Sigmoid colon (tissue), 7 donors: ENCODE measurements around the gene TECPR2. TPM values are rescaled to one million over a fixed set of nuclear protein-coding genes. Genes with fewer than 3 reads are reported as not detected.

Source experiments
- DNase-seq: peaks from one replicate; pipeline ENCODE4 v3.0.0-alpha.2; 2019
- H3K27ac ChIP-seq, 4 donors: fragments of 200-600 bp; sonication (generic); one replicate each; pipeline ENCODE4 v1.5.1; 2016 to 2019; ENCODE audit warnings: mild to moderate bottlenecking in 1 of 4
- H3K27me3 ChIP-seq, 3 donors: fragments of 200-600 bp; sonication (generic); one replicate each; pipeline ENCODE4 v1.5.1; 2019; ENCODE audit warnings: mild to moderate bottlenecking in 1 of 3
- H3K36me3 ChIP-seq, 4 donors: fragments of 200-600 bp; sonication (generic); one replicate each; pipeline ENCODE4 v1.5.1; 2016 to 2019
- H3K4me1 ChIP-seq, 4 donors: fragments of 200-600 bp; sonication (generic); one replicate each; pipeline ENCODE4 v1.5.1; 2017 to 2019
- H3K4me3 ChIP-seq, 4 donors: fragments of 200-600 bp; sonication (generic); one replicate each; pipeline ENCODE4 v1.5.1; 2017 to 2019; ENCODE audit warnings: mild to moderate bottlenecking in 2 of 4, moderate library complexity in 1 of 4
- H3K9me3 ChIP-seq, 4 donors: fragments of 200-600 bp in 3 of 4; sonication (generic) in 3 of 4; one replicate each; pipeline versions ENCODE4 v1.5.1 to v1.6.1; 2013 to 2019
- CTCF ChIP-seq, 4 experiments: fragments of 450-650 bp in 3 of 4; fragments of 200-600 bp in 1 of 4; IDR thresholded peaks; one replicate each; pipeline ENCODE4 v1.5.1; 2016 to 2019; ENCODE audit warnings: antibody characterized with exemption in 4 of 4, mild to moderate bottlenecking in 3 of 4, moderate library complexity in 2 of 4
- EP300 ChIP-seq, 4 donors: sonication (generic); formaldehyde crosslinking; IDR thresholded peaks; one replicate each; pipeline ENCODE4 v1.6.1; 2017; ENCODE audit warnings: antibody characterized with exemption in 4 of 4
- POLR2A ChIP-seq, 2 donors: fragments of 450-650 bp; IDR thresholded peaks; one replicate each; pipeline ENCODE4 v1.6.1; 2016; ENCODE audit warnings: antibody characterized with exemption in 2 of 2, mild to moderate bottlenecking in 2 of 2, moderate library complexity in 2 of 2
- POLR2AphosphoS5 ChIP-seq, 4 donors: sonication (generic); formaldehyde crosslinking; IDR thresholded peaks; one replicate each; pipeline ENCODE4 v1.6.1; 2017; ENCODE audit warnings: antibody characterized with exemption in 4 of 4
- WGBS, 2 donors: extraction: QIAGEN DNeasy Blood & Tissue Kit; methylation state at CpG; one replicate each; pipeline ENCODE4 v1.1.7; 2013; 5-methylcytosine and 5-hydroxymethylcytosine counted together
- intact Hi-C: fragments of 100-400 bp; cut with DNase I; formaldehyde crosslinking; loops from one replicate; pipeline ENCODE4 v1.15.1; 2023
- polyA plus RNA-seq, 3 donors: library from polyadenylated mRNA; stranded (reverse); fragments of 200-250 nt; gene quantifications; one replicate each; pipeline ENCODE4 v1.2.3, GENCODE V29; 2013
- total RNA-seq, 4 donors: library from RNA; depleted of rRNA; stranded (reverse); fragments of >200 nt; gene quantifications; one replicate each; pipeline ENCODE4 v1.1.0, GENCODE V29; 2016
- donor health status: healthy with polysubstance abuse.
- donor health status: Bipolar disorder and iron deficiency.
- donor health status: healthy.

TECPR2 gene
- total and polyA plus RNA-seq, 7 donors = 2.1 to 51.0 (median 15.3) TPM

- no peak overlapping the region for H3K27ac ChIP-seq
- DNase-seq = peak; percentile 30
- H3K27me3 ChIP-seq = no peaks in the 10 kb centered on the region
- peaks cover 14 to 100% (median 70%) of the 10 kb centered on the region in 4 donors for H3K36me3 ChIP-seq
- H3K4me1 ChIP-seq = no peaks in the 10 kb centered on the region
- no peak overlapping the region for H3K4me3 ChIP-seq
- WGBS, 2 donors = 93% methylated on average over 7 of the region's 7 CpGs
- intact Hi-C loops = no loop called here
- TF ChIP-seq POLR2AphosphoS5 (IDR thresholded peaks at IDR 0.05) (no peak), POLR2A (IDR thresholded peaks at IDR 0.05) (no peak), CTCF (IDR thresholded peaks at IDR 0.05) (no peak), EP300 (IDR thresholded peaks at IDR 0.05) (no peak)
- H3K9me3 ChIP-seq = no peaks in the 10 kb centered on the region
These were observed 82.3 kb downstream of the TECPR2 start for GRCh38 chr14:102445066-102445465.

GRCh38 chr14:102445641-102446040 lies 82.9 kb downstream of the TECPR2 start:
- no peaks in the 10 kb centered on the region for H3K4me1 ChIP-seq
- TF ChIP-seq POLR2A (IDR thresholded peaks at IDR 0.05) (no peak), CTCF (IDR thresholded peaks at IDR 0.05) (no peak), EP300 (IDR thresholded peaks at IDR 0.05) (no peak), POLR2AphosphoS5 (IDR thresholded peaks at IDR 0.05) (no peak)
- H3K27ac ChIP-seq = no peak overlapping the region
- DNase-seq = peak; percentile 35
- H3K36me3 ChIP-seq = peaks cover 16 to 100% (median 70%) of the 10 kb centered on the region in 4 donors
- no peaks in the 10 kb centered on the region for H3K9me3 ChIP-seq
- WGBS, 2 donors = 92 to 94% methylated on average over 15 of the region's 15 CpGs
- intact Hi-C loops = no loop called here
- H3K4me3 ChIP-seq = no peak overlapping the region
- H3K27me3 ChIP-seq = no peaks in the 10 kb centered on the region

GRCh38 chr14:102450206-102451063 lies 87.7 kb downstream of the TECPR2 start:
- intact Hi-C loops = no loop called here
- no peak for DNase-seq
- Histone ChIP-seq H3K36me3 (peaks cover 18 to 98% (median 63%) of the 10 kb centered on the region in 4 donors), H3K9me3 (no peaks in the 10 kb centered on the region), H3K27ac (no peak overlapping the region), H3K27me3 (no peaks in the 10 kb centered on the region), H3K4me1 (no peaks in the 10 kb centered on the region), H3K4me3 (no peak overlapping the region)
- 76 to 87% methylated on average over 17 of the region's 17 CpGs for WGBS, 2 donors
- TF ChIP-seq POLR2A (IDR thresholded peaks at IDR 0.05) (no peak), CTCF (IDR thresholded peaks at IDR 0.05) (no peak), POLR2AphosphoS5 (IDR thresholded peaks at IDR 0.05) (no peak), EP300 (IDR thresholded peaks at IDR 0.05) (no peak)

GRCh38 chr14:102451064-102451352 lies 88.3 kb downstream of the TECPR2 start:
- Histone ChIP-seq H3K9me3 (no peaks in the 10 kb centered on the region), H3K4me3 (no peak overlapping the region), H3K27ac (no peak overlapping the region), H3K4me1 (no peaks in the 10 kb centered on the region), H3K27me3 (no peaks in the 10 kb centered on the region), H3K36me3 (peaks cover 18 to 96% (median 60%) of the 10 kb centered on the region in 4 donors)
- peak; percentile 48 for DNase-seq
- TF ChIP-seq CTCF (IDR thresholded peaks at IDR 0.05) = no peak
- no peak for TF ChIP-seq POLR2AphosphoS5 (IDR thresholded peaks at IDR 0.05)
- no peak for TF ChIP-seq EP300 (IDR thresholded peaks at IDR 0.05)
- no peak for TF ChIP-seq POLR2A (IDR thresholded peaks at IDR 0.05)
- 94 to 95% methylated on average over 10 of the region's 10 CpGs for WGBS, 2 donors
- intact Hi-C loops = no loop called here
